Adrenal gland (tissue), 5 donors: Measurements from ENCODE around the gene MGST2.

Experiments
- POLR2A ChIP-seq, 2 donors: fragments of 450-650 bp; IDR thresholded peaks; one replicate each; pipeline ENCODE4 v1.6.1; 2017; ENCODE audit warnings: antibody characterized with exemption in 2 of 2, mild to moderate bottlenecking in 2 of 2, moderate library complexity in 1 of 2
- TF ChIP-seq, protein P1 (sequence below), 6 experiments: fragments of 450-650 bp in 4 of 6; fragments of 200-600 bp in 2 of 6; sonication (generic) in 1 of 6; IDR thresholded peaks; 1 replicate in 5 of 6; 2 replicates in 1 of 6; pipeline versions ENCODE4 v1.5.1 to v1.8.0; 2016 to 2021; ENCODE audit warnings: antibody characterized with exemption in 6 of 6, mild to moderate bottlenecking in 2 of 6, moderate library complexity in 1 of 6
- donor health status: DM: no; HTN: no; CAD: no.

DNA sequence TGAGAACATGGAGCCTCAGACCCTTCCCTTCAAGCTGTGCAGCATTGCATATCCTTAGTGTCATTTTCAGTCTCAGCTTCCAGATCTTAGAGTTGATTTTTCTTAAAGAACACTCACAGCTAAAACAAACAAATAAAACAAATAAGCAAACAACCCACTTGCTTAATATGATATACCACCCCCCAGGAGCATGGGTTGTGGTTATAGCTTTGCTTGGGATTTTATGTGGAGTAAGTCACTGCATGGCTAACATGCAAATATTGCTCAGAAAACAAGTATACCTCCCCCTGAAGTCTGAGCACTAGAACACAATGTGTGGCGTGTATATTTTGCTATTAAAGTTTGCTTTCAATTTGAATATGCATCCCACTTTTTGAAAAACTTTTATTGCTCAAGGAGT lies 78.6 kb downstream of the MGST2 start:
- TF ChIP-seq POLR2A (IDR thresholded peaks at IDR 0.05) = no peak
- TF ChIP-seq, protein P1, sequence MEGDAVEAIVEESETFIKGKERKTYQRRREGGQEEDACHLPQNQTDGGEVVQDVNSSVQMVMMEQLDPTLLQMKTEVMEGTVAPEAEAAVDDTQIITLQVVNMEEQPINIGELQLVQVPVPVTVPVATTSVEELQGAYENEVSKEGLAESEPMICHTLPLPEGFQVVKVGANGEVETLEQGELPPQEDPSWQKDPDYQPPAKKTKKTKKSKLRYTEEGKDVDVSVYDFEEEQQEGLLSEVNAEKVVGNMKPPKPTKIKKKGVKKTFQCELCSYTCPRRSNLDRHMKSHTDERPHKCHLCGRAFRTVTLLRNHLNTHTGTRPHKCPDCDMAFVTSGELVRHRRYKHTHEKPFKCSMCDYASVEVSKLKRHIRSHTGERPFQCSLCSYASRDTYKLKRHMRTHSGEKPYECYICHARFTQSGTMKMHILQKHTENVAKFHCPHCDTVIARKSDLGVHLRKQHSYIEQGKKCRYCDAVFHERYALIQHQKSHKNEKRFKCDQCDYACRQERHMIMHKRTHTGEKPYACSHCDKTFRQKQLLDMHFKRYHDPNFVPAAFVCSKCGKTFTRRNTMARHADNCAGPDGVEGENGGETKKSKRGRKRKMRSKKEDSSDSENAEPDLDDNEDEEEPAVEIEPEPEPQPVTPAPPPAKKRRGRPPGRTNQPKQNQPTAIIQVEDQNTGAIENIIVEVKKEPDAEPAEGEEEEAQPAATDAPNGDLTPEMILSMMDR (IDR thresholded peaks at IDR 0.05) = no peak
